ENCODE data around the gene NAGS.

GRCh38 chr17:44045486-44045885, 41.1 kb downstream of the NAGS start:
- TF ChIP-seq POLR2A (IDR thresholded peaks at IDR 0.05; ENCODE audit: low read length) (no peak), GATA1 (IDR thresholded peaks at IDR 0.05; ENCODE audit: low read depth, low read length) (no peak)

Data from erythroblast (primary cell).